ENCODE results near the gene PLET1.

Gene PLET1

DNA sequence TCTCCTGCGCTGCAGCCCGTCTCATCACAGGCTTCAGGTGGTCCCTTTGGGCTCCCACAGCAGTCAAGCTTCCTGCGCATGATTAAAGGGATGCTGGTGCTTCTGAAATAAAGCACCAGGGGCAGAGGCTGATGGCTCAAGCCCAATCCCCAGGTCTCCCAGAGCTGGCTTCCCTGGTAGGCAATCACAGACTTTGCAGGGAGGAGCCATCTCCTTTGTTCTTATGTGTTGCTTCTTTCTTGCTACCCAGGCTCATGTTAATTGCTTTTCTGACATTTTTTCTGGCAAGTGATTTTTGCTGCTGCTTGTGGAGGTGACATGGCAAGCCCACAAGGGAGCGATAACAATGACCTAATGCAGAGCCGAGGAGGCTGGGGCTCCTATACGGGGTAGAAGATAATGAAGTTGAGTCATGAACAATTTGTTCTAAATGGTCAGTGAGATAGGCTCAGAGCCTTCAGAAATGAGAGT is 25.2 kb upstream of the PLET1 start:
- no peak for DNase-seq (ENCODE audit: low read depth in 1 of 2, low spot score in 1 of 2)

- DNase-seq (ENCODE audit: low read depth in 1 of 2, low spot score in 1 of 2), result no peak
These were observed 21.1 kb upstream of the PLET1 start for GRCh38 chr11:112281726-112282125.

DNA sequence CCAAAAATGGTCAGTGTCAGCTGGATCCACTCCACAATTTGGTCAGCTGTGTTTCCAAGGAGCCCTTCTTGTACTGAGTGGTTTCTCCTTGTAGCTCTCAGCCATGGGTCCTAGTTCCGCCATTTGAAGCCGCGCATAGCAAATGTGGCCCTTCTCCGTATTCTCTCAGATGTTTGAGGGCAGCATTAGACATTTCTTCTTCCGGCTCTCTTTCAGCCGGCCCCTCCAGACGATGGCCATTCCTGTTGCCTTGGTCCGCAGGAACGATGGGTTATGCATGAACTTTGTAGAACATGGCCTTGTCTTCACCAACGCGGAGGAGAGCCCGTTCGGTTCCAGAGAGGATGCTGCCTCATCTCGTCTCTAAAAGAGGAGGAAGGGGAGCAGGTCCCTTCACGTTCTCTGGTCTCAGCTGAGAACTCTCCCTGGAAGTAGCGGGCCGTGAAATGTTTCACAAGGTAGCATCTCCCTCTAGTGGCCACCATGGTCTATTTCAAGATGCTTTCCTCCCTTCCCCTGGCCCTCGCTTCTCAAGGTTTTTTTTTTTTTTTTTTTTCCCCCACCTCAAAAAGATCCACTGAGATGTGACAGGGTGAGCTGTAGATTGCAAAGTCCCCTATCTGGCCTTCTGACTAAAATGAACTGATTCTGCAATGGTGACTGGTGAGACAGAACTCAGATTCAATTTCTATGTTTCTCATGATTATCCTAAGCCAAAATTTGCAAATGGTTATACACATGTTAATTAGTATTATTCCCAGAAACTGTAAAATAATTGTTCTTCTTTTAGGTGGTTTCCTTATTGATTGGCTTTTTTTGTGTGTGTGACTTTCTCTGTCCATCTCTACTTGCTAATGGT is 19.8 kb upstream of the PLET1 start:
- peak in 1 of 2 donors; percentile 31 for DNase-seq (ENCODE audit: low read depth in 1 of 2, low spot score in 1 of 2)

DNA sequence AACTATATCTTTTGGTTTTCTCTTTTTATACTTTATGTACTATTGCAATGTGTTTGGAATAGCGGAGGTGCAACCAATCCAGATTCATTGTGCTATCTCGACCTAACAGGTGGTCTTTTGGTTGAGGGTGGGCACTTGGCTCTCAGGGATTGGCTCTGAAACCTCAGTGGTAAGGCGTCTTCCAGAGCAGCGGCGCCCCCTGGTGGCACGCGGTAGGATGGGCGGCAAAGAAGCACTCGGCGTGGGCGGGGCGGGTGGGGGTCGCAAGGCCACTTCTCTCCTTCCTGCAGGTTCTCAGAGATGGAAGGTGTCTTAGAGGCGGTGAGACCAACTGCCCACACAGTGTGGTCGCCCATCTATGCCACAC is 19.2 kb upstream of the PLET1 start:
- DNase-seq (ENCODE audit: low read depth in 1 of 2, low spot score in 1 of 2), result peak; percentile 51 to 72

- DNase-seq (ENCODE audit: low read depth in 1 of 2, low spot score in 1 of 2), result no peak
These were observed 18.1 kb upstream of the PLET1 start for GRCh38 chr11:112278803-112279202.

DNA sequence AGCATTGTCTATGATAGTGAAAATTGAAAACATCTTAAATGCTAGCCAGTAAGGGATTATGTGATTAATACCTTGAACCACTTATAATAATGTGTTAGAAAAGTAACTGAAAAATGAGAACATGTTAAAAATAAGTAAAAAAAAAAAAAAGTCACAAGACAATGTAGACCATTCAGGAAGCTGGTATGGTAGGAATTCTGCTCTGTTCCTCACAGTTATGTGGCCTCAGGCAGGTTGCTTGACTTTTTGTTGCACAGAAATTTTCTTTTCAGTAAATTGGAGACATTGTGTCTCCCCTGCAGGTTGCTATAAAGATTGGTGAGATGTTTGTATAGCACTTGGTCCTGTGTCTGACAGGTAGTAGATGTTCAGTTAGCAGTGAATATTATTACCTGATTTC is 17.3 kb upstream of the PLET1 start:
- no peak for DNase-seq (ENCODE audit: low read depth in 1 of 2, low spot score in 1 of 2)

DNA sequence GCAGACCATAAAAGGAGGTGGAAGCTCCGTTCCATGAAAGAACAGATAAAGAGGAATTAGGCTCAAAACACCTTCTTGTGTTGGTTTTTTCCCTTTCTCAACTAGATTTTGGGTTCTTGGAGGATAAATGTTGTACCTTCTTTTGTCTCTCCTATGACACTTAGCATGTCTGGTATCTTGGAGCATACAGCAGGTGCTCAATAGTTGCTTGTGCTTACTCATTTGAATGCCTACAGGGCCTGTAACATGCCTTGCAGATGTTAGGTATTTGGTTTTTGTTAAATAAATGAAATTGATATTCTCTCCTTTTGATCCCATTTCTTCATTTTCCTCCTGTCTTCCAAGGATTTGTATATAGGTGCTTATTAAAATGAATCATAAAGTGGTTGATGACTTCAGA is 16.4 kb upstream of the PLET1 start:
- no peak for DNase-seq (ENCODE audit: low read depth in 1 of 2, low spot score in 1 of 2)

DNA sequence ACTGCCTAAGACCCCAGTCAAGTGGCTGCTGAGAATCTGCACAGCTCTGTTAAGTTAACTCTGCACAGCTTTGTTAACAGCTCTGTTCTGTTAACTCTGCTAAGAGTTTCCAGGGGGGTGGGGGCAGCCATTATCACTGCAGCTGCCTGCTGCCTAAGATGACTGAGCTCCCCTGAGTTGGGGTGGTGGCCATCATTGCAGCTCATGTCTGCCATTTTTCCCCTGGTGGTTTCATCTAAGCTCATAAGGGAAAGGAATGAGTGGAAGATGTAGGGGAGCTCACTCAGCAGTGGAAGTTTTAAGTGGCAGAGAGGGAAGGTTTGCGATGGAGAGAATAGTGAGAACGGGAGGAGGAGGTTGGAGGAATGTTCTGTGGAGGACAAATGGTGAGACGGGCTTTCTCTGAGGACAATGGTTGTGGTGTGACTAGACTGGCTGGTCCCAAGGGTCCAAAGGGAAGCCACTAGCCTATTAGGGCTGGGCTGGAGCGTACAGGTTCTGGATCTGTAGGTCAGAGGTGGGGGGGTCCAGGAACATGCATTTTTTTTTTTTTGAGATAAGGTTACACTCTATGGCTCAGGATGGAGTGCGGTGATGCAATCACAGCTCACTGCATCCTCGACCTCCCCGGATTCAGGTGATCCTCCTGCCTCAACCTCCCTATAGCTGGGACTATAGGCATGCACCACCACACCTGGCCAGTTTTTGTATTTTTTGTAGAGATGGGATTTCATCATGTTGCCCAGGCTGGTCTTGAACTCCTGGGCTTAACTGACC is 13.5 kb upstream of the PLET1 start:
- no peak for DNase-seq (ENCODE audit: low read depth in 1 of 2, low spot score in 1 of 2)

- DNase-seq (ENCODE audit: low read depth in 1 of 2, low spot score in 1 of 2), result no peak
These were observed 12.4 kb upstream of the PLET1 start for GRCh38 chr11:112273066-112273465.

GRCh38 chr11:112271242-112271641 is 10.6 kb upstream of the PLET1 start:
- DNase-seq (ENCODE audit: low read depth in 1 of 2, low spot score in 1 of 2), result no peak

GRCh38 chr11:112270551-112271180 is 10.0 kb upstream of the PLET1 start:
- DNase-seq (ENCODE audit: low read depth in 1 of 2, low spot score in 1 of 2), result no peak

- DNase-seq (ENCODE audit: low read depth in 1 of 2, low spot score in 1 of 2), result no peak
These were observed 8.5 kb upstream of the PLET1 start for GRCh38 chr11:112269139-112269538.

- DNase-seq (ENCODE audit: low read depth in 1 of 2, low spot score in 1 of 2), result no peak
These were observed 7.7 kb upstream of the PLET1 start for GRCh38 chr11:112268406-112268805.

DNA sequence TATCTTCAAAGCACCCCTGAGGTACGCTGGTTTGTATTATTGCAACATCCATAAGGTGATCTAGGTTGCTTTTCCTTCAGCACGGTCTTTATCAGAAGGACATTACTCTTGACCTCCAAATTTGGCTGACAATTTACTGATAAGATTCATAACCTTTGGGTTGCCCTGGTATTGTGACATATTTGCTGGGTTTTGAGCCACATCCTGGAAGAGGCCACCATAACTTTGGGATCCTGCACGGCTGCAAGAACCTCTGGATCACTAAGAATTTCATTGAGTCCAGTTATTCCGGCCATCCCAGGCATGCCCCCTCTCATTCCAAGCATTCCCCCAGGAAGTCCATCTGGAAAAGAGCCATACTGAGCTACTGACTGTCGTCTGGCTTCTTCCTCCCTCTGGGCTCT is 6.5 kb upstream of the PLET1 start:
- no peak for DNase-seq (ENCODE audit: low read depth in 1 of 2, low spot score in 1 of 2)

DNA sequence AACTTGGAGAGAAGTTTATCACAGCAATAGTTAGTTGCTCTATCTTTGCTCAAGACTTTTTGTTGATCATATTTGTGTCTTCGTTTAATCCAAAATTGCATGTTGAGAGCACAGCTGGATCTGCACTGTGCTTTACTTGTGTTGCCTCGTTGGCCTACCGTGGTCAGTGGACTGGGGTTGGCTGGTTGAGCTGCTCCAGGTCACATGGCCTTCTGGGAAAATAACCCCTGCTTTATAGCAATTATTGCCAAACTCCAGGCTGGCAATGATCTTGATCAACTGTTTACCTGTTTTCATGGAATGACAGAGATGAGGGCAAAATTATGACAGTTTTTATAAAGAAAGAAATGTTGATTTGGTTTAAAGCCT is 5.7 kb upstream of the PLET1 start:
- DNase-seq (ENCODE audit: low read depth in 1 of 2, low spot score in 1 of 2), result no peak

- no peak for DNase-seq (ENCODE audit: low read depth in 1 of 2, low spot score in 1 of 2)
These were observed 5.2 kb upstream of the PLET1 start for GRCh38 chr11:112265659-112266409.

DNA sequence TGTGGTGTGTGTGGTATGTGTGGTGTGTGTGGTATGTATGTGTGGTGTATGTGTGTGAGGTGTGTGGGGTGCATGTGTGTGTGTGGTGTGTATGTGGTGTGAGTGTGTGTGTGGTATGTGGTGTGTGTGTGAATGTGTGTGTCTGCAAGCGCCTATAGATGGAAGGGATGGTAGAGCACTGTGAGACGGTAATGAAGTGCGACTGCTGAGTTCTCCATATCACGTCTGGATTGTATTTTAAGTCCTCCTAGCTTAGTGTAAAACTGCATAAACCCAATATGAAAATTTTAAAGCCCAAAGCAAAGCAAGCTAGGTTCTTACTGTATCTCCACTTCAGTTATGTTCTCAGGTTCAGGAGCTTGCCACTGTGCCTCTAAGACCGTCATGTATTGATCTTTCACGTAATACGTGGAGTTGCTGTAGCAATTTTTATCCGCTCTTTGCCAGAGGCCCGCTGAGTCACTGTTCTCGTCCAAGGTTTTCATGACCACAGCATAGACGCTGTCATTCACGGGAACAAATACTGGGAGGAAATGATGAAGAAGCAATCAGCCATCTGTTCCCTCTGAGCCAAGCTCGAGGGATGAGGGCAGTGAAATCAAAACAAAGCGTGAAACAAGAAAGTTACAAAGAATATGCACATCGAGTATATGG is 5.5 kb downstream of the PLET1 start:
- no peak for DNase-seq (ENCODE audit: low read depth in 1 of 2, low spot score in 1 of 2)

DNA sequence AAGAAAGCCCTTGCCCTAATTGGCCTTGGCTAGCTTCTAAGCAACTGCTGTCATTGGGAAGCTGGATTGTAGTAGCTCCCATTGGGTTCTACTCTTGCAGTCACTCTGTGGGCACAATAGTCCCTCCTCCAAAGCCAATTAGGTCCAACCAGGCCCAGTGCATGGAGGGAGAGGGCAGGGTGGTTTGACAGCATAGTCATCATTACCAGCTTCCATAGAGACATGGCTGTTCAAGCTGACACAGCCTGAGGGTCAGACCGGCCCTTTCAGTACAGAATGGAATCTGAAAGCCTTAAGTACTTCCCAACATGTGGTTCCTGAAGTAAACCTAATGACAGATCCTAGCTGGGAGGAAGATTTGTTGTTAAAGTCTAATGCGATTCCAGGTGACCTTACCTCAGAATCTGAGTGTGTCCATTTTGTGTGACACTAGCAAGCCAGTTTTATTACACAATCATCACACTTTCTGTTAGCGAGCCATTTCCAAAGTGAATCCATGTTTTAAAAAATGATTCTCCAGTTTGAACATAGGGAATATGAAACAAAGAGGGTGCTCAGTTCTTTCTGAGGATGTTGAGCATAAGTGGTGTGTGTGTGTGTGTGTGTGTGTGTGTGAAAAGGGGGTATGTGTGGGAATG is 6.9 kb downstream of the PLET1 start:
- no peak for DNase-seq (ENCODE audit: low read depth in 1 of 2, low spot score in 1 of 2)

GRCh38 chr11:112249871-112250610 is 10.6 kb downstream of the PLET1 start:
- no peak for DNase-seq (ENCODE audit: low read depth in 1 of 2, low spot score in 1 of 2)

GRCh38 chr11:112248201-112248600 is 12.5 kb downstream of the PLET1 start:
- DNase-seq (ENCODE audit: low read depth in 1 of 2, low spot score in 1 of 2), result no peak
